Neuronal stem cell (in vitro differentiated cells): Measurements from ENCODE around the gene ZG16.
A peak's percentile ranks its signal among the peaks of the same experiment; 100 is the strongest.

Experiments used
- DNase-seq: peaks from one replicate; pipeline ENCODE4 v3.0.0-alpha.2; 2013; ENCODE audit warnings: low spot score
- H2AFZ ChIP-seq: one replicate; pipeline ENCODE4 v1.6.1; 2013; ENCODE audit warnings: mild to moderate bottlenecking, low read length, inconsistent platforms
- H2AK5ac ChIP-seq: 2 replicates; pipeline ENCODE4 v1.6.1; 2013; ENCODE audit warnings: low read depth, mild to moderate bottlenecking, inconsistent platforms, low read length, moderate library complexity, mixed read lengths
- H2BK120ac ChIP-seq: 2 replicates; pipeline ENCODE4 v1.6.1; 2013; ENCODE audit warnings: low read depth, mild to moderate bottlenecking, inconsistent platforms, low read length, moderate library complexity, mixed read lengths
- H2BK12ac ChIP-seq: one replicate; pipeline ENCODE4 v1.6.1; 2013; ENCODE audit warnings: low read length, inconsistent platforms
- H2BK15ac ChIP-seq: 2 replicates; pipeline ENCODE4 v1.6.1; 2013; ENCODE audit warnings: mild to moderate bottlenecking, low read length, inconsistent platforms, mixed read lengths
- H2BK5ac ChIP-seq: one replicate; pipeline ENCODE4 v1.6.1; 2013; ENCODE audit warnings: inconsistent platforms, mild to moderate bottlenecking, low read length, moderate library complexity
- H3K14ac ChIP-seq: one replicate; pipeline ENCODE4 v1.6.1; 2013; ENCODE audit warnings: low read length, inconsistent platforms
- H3K18ac ChIP-seq: 2 replicates; pipeline ENCODE4 v1.6.1; 2013; ENCODE audit warnings: low read length, inconsistent platforms
- H3K23ac ChIP-seq: 2 replicates; pipeline ENCODE4 v1.6.1; 2013; ENCODE audit warnings: low read depth, mild to moderate bottlenecking, mixed read lengths, low read length, inconsistent platforms; ENCODE audit not compliant: poor library complexity
- H3K27ac ChIP-seq: replicated peaks from 3 replicates; pipeline ENCODE4 v1.5.1; 2013; ENCODE audit warnings: low read length, inconsistent platforms
- H3K27me3 ChIP-seq, 3 experiments: 2 replicates each; pipeline ENCODE4 v1.6.1; 2013; ENCODE audit warnings: low read length in 3 of 3, mild to moderate bottlenecking in 2 of 3, inconsistent platforms in 1 of 3, low read depth in 1 of 3, mixed read lengths in 1 of 3, moderate library complexity in 1 of 3; ENCODE audit not compliant: control insufficient read depth in 3 of 3, insufficient read depth in 3 of 3
- H3K36me3 ChIP-seq, 2 donors: replicated peaks in 1 of 2; 2 replicates each; pipeline ENCODE4 v1.6.1; 2013; ENCODE audit warnings: low read length in 2 of 2; ENCODE audit not compliant: control insufficient read depth in 2 of 2, insufficient read depth in 2 of 2
- H3K4ac ChIP-seq: 2 replicates; pipeline ENCODE4 v1.6.1; 2013; ENCODE audit warnings: inconsistent platforms, mild to moderate bottlenecking, low read length, moderate library complexity
- H3K4me1 ChIP-seq, 2 donors: 1 replicate in 1 of 2; 2 replicates in 1 of 2; pipeline ENCODE4 v1.6.1; 2013; ENCODE audit warnings: low read length in 2 of 2, low read depth in 1 of 2; ENCODE audit not compliant: control insufficient read depth in 2 of 2, insufficient read depth in 1 of 2
- H3K4me2 ChIP-seq: one replicate; pipeline ENCODE4 v1.6.1; 2013; ENCODE audit warnings: mild to moderate bottlenecking, low read length, inconsistent platforms; ENCODE audit not compliant: insufficient read depth, poor library complexity, severe bottlenecking
- H3K4me3 ChIP-seq, 2 donors: 2 replicates each; pipeline ENCODE4 v1.5.1; 2013; ENCODE audit warnings: low read length in 2 of 2, mild to moderate bottlenecking in 2 of 2, inconsistent platforms in 1 of 2, moderate library complexity in 1 of 2
- H3K79me1 ChIP-seq: one replicate; pipeline ENCODE4 v1.6.1; 2013; ENCODE audit warnings: low read depth, mild to moderate bottlenecking, inconsistent platforms, low read length, moderate library complexity
- H3K9ac ChIP-seq: one replicate; pipeline ENCODE4 v1.6.1; 2013; ENCODE audit warnings: mild to moderate bottlenecking, low read depth, low read length, inconsistent platforms; ENCODE audit not compliant: poor library complexity
- H3K9me3 ChIP-seq, 2 donors: replicated peaks in 1 of 2; 2 replicates each; pipeline versions ENCODE3 to v1.6.1; 2013; ENCODE audit warnings: low read length in 2 of 2, mild to moderate bottlenecking in 2 of 2, inconsistent platforms in 1 of 2, low read depth in 1 of 2, mixed read lengths in 1 of 2, moderate library complexity in 1 of 2; ENCODE audit not compliant: control insufficient read depth in 2 of 2, insufficient read depth in 1 of 2
- H4K8ac ChIP-seq: one replicate; pipeline ENCODE4 v1.6.1; 2013; ENCODE audit warnings: low read depth, mild to moderate bottlenecking, inconsistent platforms, low read length, moderate library complexity
- H4K91ac ChIP-seq: one replicate; pipeline ENCODE4 v1.6.1; 2013; ENCODE audit warnings: low read length, low read depth, mild to moderate bottlenecking, inconsistent platforms; ENCODE audit not compliant: poor library complexity
- WGBS, 2 donors: extraction: QIAGEN DNeasy Blood & Tissue Kit; methylation state at CpG; one replicate each; pipeline ENCODE4 v1.1.7; 2013; ENCODE audit warnings: missing lambda C conversion rate in 2 of 2, mixed read lengths in 1 of 2; ENCODE audit not compliant: insufficient read length in 2 of 2, insufficient replicate concordance in 1 of 2; ENCODE audit errors: extremely low coverage in 2 of 2; 5-methylcytosine and 5-hydroxymethylcytosine counted together

ZG16 gene

DNA sequence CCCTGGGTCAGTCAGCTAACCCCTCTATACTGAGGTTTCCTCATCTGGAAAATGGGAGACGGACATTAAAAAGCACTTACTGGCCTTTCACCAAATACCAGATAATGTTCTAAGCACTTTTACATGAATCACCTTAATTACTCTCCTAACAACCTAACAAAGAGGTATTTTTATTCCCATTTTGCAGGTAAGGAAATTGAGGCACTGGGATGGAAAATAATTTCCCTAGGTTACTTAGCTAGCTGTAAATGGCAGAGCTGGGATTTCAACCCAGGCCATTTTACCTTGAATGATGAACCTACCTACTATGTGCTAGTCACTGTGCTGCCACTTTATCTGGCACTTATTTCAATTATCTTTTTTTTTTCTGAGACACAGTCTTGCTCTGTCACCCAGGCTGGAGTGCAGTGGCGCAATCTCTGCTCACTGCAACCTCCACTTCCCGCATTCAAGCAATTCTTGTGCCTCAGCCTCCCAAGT lies 16.2 kb downstream of the ZG16 start:
- H3K9me3 ChIP-seq = no peaks in the 10 kb centered on the region
- no CpG with 5 or more reads among the region's 3 CpGs for WGBS, 2 donors
- H2BK15ac ChIP-seq = no peak overlapping the region
- H3K4ac ChIP-seq = no peak overlapping the region
- no peaks in the 10 kb centered on the region for H3K27me3 ChIP-seq
- no peak overlapping the region for H3K9ac ChIP-seq
- no peak overlapping the region for H3K18ac ChIP-seq
- H3K4me2 ChIP-seq = no peak overlapping the region
- no peak overlapping the region for H3K23ac ChIP-seq
- H3K36me3 ChIP-seq = peaks cover 34 to 77% of the 10 kb centered on the region in 2 donors
- no peak overlapping the region for H2AK5ac ChIP-seq
- peaks cover 8% of the 10 kb centered on the region for H3K79me1 ChIP-seq
- no peak overlapping the region for H4K91ac ChIP-seq
- H2BK12ac ChIP-seq = no peak overlapping the region
- no peak for DNase-seq
- H3K27ac ChIP-seq = no peak overlapping the region
- H2AFZ ChIP-seq = no peak overlapping the region
- peaks cover 7 to 11% of the 10 kb centered on the region in 2 donors for H3K4me1 ChIP-seq
- no peak overlapping the region for H2BK5ac ChIP-seq
- no peak overlapping the region for H2BK120ac ChIP-seq
- no peak overlapping the region for H3K4me3 ChIP-seq
- no peak overlapping the region for H3K14ac ChIP-seq
- H4K8ac ChIP-seq = no peak overlapping the region

DNA sequence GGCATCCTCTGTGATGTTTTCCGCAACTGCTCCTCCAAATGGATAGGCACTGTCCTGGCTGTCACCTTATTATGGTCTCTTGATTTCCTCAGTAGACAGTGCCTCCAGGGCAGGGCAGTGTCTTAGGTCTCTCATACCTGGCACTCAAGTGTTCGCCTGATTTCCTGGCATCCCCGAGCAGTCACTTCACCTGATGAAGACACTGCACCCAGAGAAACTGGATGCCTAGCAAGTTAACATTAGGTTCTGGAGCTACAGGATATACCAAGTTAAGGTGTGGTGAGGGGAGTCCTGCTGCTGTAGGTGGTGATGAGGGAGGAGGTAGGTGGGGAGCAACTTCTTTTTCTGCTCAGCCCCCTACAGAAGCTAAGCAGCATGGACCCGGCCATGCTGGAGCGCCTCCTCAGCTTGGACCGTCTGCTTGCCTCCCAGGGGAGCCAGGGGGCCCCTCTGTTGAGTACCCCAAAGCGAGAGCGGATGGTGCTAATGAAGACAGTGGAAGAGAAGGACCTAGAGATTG lies 24.4 kb downstream of the ZG16 start:
- Histone ChIP-seq H3K9ac (no peak overlapping the region), H3K27me3 (no peaks in the 10 kb centered on the region), H2BK5ac (no peak overlapping the region), H3K18ac (no peak overlapping the region), H2AFZ (no peak overlapping the region), H3K27ac (no peak overlapping the region), H3K4ac (no peak overlapping the region), H3K79me1 (peaks cover 2% of the 10 kb centered on the region), H3K36me3 (peaks cover 56 to 80% of the 10 kb centered on the region in 2 donors), H3K4me1 (peaks cover 6 to 10% of the 10 kb centered on the region in 2 donors), H3K4me2 (no peak overlapping the region), H2BK120ac (no peak overlapping the region), H4K8ac (no peak overlapping the region), H2BK15ac (no peak overlapping the region), H4K91ac (no peak overlapping the region), H2BK12ac (no peak overlapping the region), H2AK5ac (no peak overlapping the region), H3K9me3 (peaks cover 0 to under 1% of the 10 kb centered on the region in 2 donors), H3K23ac (no peak overlapping the region), H3K14ac (no peak overlapping the region), H3K4me3 (no peak overlapping the region)
- DNase-seq = no peak
- WGBS, 2 donors = no CpG with 5 or more reads among the region's 8 CpGs

GRCh38 chr16:29804020-29804419 lies 26.0 kb downstream of the ZG16 start:
- Histone ChIP-seq H3K4ac (no peak overlapping the region), H2AFZ (no peak overlapping the region), H3K4me3 (no peak overlapping the region), H4K91ac (no peak overlapping the region), H3K18ac (no peak overlapping the region), H3K79me1 (peaks cover 13% of the 10 kb centered on the region), H2AK5ac (no peak overlapping the region), H2BK12ac (no peak overlapping the region), H3K23ac (no peak overlapping the region), H3K4me2 (no peak overlapping the region), H3K36me3 (peaks cover 51 to 78% of the 10 kb centered on the region in 2 donors), H3K4me1 (peaks cover 17% of the 10 kb centered on the region in 2 donors), H3K27me3 (no peaks in the 10 kb centered on the region), H3K9me3 (peaks cover 0 to 2% of the 10 kb centered on the region in 2 donors), H3K14ac (no peak overlapping the region), H4K8ac (no peak overlapping the region), H3K9ac (no peak overlapping the region), H2BK15ac (no peak overlapping the region), H2BK5ac (no peak overlapping the region), H3K27ac (peak overlapping the region; percentile 15), H2BK120ac (no peak overlapping the region)
- no CpG with 5 or more reads among the region's 8 CpGs for WGBS, 2 donors
- no peak for DNase-seq

GRCh38 chr16:29804455-29805231 lies 26.6 kb downstream of the ZG16 start:
- Histone ChIP-seq H2BK15ac (peak overlapping the region; percentile 75), H3K9me3 (peaks cover 0 to 2% of the 10 kb centered on the region in 2 donors), H3K18ac (peak overlapping the region; percentile 94), H3K14ac (no peak overlapping the region), H2AK5ac (peak overlapping the region; percentile 100), H3K4me3 (peak overlapping the region; percentile 71 to 79), H3K27ac (peak overlapping the region; percentile 88), H3K4me1 (peaks cover 22% of the 10 kb centered on the region in 2 donors), H3K4me2 (peak overlapping the region; percentile 84), H3K23ac (peak overlapping the region; percentile 99), H2BK120ac (peak overlapping the region; percentile 95), H3K27me3 (no peaks in the 10 kb centered on the region), H2AFZ (peak overlapping the region; percentile 70), H3K9ac (peak overlapping the region; percentile 98), H4K91ac (no peak overlapping the region), H2BK5ac (peak overlapping the region; percentile 98), H3K79me1 (peaks cover 18% of the 10 kb centered on the region), H4K8ac (peak overlapping the region; percentile 52), H3K4ac (peak overlapping the region; percentile 56), H2BK12ac (no peak overlapping the region), H3K36me3 (peaks cover 49 to 77% of the 10 kb centered on the region in 2 donors)
- WGBS, 2 donors = no CpG with 5 or more reads among the region's 26 CpGs
- DNase-seq = no peak
